Measurements from ENCODE around the gene NRXN3.

The NRXN3 gene

DNA sequence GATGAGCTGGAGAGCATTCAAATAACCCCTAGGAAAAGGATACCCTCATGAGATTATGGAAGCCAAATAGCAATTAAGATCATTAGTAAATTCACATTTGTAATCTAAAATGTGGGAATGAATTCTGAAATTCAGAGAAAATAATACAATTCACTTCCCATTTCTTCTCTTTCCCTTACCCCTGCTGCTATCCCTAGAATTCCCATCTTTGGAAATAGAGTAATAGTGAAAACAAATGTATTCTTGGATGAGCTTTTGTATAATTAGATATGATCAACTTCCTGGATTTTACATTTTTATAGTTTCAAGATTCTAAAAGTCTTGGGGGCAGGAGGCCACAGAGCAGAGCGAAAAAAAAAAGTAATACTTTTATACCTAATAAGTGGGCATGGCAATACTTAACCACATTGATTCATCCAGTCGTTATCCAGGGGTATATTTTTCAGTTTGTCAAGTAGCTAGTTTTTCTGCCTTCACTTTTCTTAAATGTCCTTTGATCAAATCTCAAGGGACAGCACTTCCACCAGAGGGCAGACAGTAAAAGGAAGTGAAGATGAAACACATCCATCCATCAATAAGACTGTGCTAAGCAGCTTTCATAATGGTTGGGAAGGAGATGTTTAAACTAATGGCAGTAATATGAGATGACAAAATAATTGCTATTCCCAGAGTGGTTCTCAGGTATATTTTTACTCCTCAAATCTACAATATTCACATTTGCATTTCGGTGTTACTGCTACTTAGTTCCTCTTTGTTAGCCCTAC, 1639.9 kb downstream of the NRXN3 start:
- no peak overlapping the region for H3K27ac ChIP-seq
- DNase-seq (ENCODE audit: low spot score), result no peak
- H3K4me3 ChIP-seq, result no peak overlapping the region
- TF ChIP-seq CTCF (IDR thresholded peaks at IDR 0.05), result no peak

DNA sequence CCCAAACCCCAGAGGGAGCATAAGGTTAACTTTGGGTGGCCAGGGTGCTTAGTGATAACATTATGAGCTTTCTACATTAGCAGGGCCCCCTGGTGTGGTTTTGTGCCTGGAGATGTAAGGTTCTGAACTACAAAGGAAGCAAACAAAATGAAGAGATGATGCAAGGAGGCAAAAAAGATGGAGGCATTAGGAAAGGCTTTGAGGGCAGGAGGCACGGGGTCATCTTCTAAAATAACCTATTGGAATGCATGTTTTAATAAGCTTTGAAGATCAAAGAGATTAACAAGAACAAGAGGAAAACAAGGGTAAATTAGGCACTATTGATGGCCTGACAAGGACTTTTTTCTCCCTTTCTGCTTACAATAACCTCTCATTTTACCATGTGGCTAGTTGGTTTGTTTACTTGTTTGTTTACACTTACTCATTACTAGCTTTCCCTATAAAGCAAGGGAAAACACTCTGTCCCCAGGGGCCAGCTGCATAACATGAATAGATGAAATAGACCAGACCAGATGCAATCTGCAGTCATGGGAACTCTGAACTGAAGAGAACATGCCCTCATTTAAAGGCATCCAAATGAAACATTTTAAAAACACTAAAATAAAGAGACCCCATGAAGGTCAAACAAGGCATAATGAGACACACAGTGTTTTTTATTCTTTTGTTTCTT, 1650.8 kb downstream of the NRXN3 start:
- no peak overlapping the region for H3K27ac ChIP-seq
- DNase-seq (ENCODE audit: low spot score), result no peak

GRCh38 chr14:79822034-79822433, 1651.9 kb downstream of the NRXN3 start:
- no peak for DNase-seq (ENCODE audit: low spot score)
- H3K4me3 ChIP-seq, result no peak overlapping the region
- TF ChIP-seq CTCF (IDR thresholded peaks at IDR 0.05), result no peak
- H3K27ac ChIP-seq, result no peak overlapping the region

More for the DNA sequence above, 1650.8 kb downstream of the NRXN3 start:
- TF ChIP-seq CTCF (IDR thresholded peaks at IDR 0.05), result no peak
- H3K4me3 ChIP-seq, result no peak overlapping the region

DNA sequence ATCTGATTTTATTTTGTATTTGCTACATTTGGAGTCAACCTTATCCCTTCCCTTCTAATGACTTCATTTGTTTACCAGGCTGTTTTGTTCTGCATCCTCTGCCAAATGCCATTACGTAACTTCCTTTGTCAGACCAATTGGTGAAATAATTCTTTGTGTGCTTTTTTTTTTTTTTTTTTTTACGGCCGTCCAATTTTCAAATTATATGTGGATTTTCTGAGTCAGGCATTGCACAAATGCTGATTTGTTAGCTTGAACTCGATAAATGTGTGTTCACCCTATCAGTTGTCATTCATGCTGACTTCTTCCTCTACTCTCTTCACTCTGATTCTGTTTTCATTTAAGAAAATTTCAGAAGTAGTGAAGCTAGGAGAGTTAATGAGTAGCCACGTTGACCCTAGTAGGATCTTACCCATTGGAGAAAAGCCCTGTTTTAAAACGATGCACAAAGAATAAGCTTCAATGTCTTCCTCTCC, 1654.9 kb downstream of the NRXN3 start:
- Histone ChIP-seq H3K4me3 (no peak overlapping the region), H3K27ac (peak overlapping the region in 1 of 2 donors; percentile 7)
- no peak for DNase-seq (ENCODE audit: low spot score)
- TF ChIP-seq CTCF (IDR thresholded peaks at IDR 0.05), result no peak

GRCh38 chr14:79826362-79826761, 1656.2 kb downstream of the NRXN3 start:
- no peak for DNase-seq (ENCODE audit: low spot score)
- TF ChIP-seq CTCF (IDR thresholded peaks at IDR 0.05), result no peak
- Histone ChIP-seq H3K27ac (no peak overlapping the region), H3K4me3 (no peak overlapping the region)

GRCh38 chr14:79829405-79830166, 1659.4 kb downstream of the NRXN3 start:
- Histone ChIP-seq H3K4me3 (no peak overlapping the region), H3K27ac (no peak overlapping the region)
- DNase-seq (ENCODE audit: low spot score), result no peak
- TF ChIP-seq CTCF (IDR thresholded peaks at IDR 0.05), result no peak

Data from coronary artery (tissue), 2 donors.